Parathyroid adenoma (tissue), 2 donors: Measurements from ENCODE around the gene PTPRZ1.

Experiments
- H2AFZ ChIP-seq: fragments of 300-600 bp; sonication (generic); one replicate; pipeline ENCODE4 v1.7.0; 2017; ENCODE audit warnings: antibody characterized with exemption, mild to moderate bottlenecking
- H3K27ac ChIP-seq: fragments of 300-600 bp; sonication (generic); one replicate; pipeline ENCODE4 v1.7.0; 2017
- H3K27me3 ChIP-seq: fragments of 300-600 bp; sonication (generic); one replicate; pipeline ENCODE4 v1.7.0; 2017; ENCODE audit warnings: low read length; ENCODE audit not compliant: control insufficient read depth, insufficient read depth
- H3K36me3 ChIP-seq: fragments of 300-600 bp; sonication (generic); one replicate; pipeline ENCODE4 v1.7.0; 2017; ENCODE audit warnings: low read length; ENCODE audit not compliant: control insufficient read depth, insufficient read depth
- H3K4me1 ChIP-seq: fragments of 300-600 bp; sonication (generic); one replicate; pipeline ENCODE4 v1.7.0; 2017; ENCODE audit warnings: control low read depth
- H3K4me2 ChIP-seq: fragments of 300-600 bp; sonication (generic); one replicate; pipeline ENCODE4 v1.7.0; 2017; ENCODE audit warnings: low read length
- H3K4me3 ChIP-seq: fragments of 300-600 bp; sonication (generic); one replicate; pipeline ENCODE4 v1.7.0; 2017; ENCODE audit warnings: low read depth, low read length
- H3K79me2 ChIP-seq: fragments of 300-600 bp; sonication (generic); one replicate; pipeline ENCODE4 v1.7.0; 2017; ENCODE audit warnings: control low read depth
- H3K9ac ChIP-seq: fragments of 300-600 bp; sonication (generic); one replicate; pipeline ENCODE4 v1.7.0; 2017; ENCODE audit warnings: mild to moderate bottlenecking
- H3K9me3 ChIP-seq: fragments of 300-600 bp; sonication (generic); one replicate; pipeline ENCODE4 v1.7.0; 2017; ENCODE audit warnings: low read length; ENCODE audit not compliant: control insufficient read depth
- TF ChIP-seq, protein P1 (sequence below): fragments of 300-600 bp; sonication (generic); IDR thresholded peaks from one replicate; pipeline ENCODE4 v1.7.0; 2017; ENCODE audit warnings: antibody characterized with exemption, mild to moderate bottlenecking
- donor health status: primary hyperparathyroidism.

PTPRZ1 gene

DNA sequence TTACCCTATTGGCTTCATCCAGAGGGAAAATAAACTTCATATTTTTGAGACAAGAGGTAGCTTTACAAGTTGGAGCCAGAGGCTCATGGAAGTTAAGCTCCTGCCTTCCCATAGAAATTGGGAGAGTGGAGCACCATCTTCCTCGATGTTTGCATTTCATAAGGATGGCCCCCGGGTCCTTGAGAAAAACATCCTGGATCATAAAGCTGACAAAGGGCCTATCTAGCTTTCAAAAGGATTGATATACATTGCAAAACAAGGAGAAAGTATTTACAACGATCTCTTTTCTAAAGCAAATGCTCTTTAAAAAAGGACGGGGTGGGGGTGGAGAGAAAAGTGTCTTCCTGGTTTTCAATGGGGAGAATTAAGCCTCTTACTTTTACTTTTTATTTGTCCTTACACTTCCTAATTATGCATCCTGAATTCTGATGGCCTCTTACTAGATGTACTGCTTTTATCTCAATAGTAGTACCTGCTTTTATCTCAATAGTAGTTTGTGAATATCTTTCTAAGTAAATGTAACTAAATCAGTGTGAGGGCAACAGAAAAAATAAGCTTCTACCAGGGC, 65.6 kb downstream of the PTPRZ1 start:
- Histone ChIP-seq H3K4me3 (no peak overlapping the region), H3K27ac (no peak overlapping the region), H3K9me3 (no peaks in the 10 kb centered on the region), H3K36me3 (no peaks in the 10 kb centered on the region), H3K79me2 (no peaks in the 10 kb centered on the region), H3K9ac (no peak overlapping the region), H3K4me1 (no peaks in the 10 kb centered on the region), H2AFZ (no peak overlapping the region), H3K27me3 (no peaks in the 10 kb centered on the region), H3K4me2 (no peak overlapping the region)
- TF ChIP-seq, protein P1, sequence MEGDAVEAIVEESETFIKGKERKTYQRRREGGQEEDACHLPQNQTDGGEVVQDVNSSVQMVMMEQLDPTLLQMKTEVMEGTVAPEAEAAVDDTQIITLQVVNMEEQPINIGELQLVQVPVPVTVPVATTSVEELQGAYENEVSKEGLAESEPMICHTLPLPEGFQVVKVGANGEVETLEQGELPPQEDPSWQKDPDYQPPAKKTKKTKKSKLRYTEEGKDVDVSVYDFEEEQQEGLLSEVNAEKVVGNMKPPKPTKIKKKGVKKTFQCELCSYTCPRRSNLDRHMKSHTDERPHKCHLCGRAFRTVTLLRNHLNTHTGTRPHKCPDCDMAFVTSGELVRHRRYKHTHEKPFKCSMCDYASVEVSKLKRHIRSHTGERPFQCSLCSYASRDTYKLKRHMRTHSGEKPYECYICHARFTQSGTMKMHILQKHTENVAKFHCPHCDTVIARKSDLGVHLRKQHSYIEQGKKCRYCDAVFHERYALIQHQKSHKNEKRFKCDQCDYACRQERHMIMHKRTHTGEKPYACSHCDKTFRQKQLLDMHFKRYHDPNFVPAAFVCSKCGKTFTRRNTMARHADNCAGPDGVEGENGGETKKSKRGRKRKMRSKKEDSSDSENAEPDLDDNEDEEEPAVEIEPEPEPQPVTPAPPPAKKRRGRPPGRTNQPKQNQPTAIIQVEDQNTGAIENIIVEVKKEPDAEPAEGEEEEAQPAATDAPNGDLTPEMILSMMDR, result no peak

DNA sequence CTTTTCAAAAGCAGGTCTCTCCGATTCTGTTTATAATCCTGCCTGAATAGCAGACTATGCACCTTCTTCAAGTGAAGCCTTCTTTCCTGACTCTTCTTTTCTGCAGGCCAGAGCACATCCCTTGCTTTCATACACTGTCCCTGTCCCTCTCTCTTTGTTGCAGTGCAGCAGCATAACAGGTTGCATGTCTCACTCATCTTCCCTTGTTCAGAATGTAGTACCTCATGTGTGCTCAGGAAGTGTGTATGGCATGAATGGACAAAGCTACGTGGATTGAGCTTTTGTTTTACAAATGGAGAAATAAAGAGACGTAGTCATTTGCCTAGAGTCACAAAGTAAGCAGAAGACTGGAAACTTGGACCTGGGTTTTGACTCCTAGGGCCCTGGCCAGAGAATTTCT, 68.0 kb downstream of the PTPRZ1 start:
- TF ChIP-seq, protein P1, result no peak
- no peaks in the 10 kb centered on the region for H3K9me3 ChIP-seq
- no peaks in the 10 kb centered on the region for H3K79me2 ChIP-seq
- H3K4me1 ChIP-seq, result no peaks in the 10 kb centered on the region
- H3K27ac ChIP-seq, result no peak overlapping the region
- no peak overlapping the region for H2AFZ ChIP-seq
- H3K4me2 ChIP-seq, result no peak overlapping the region
- no peaks in the 10 kb centered on the region for H3K36me3 ChIP-seq
- no peak overlapping the region for H3K4me3 ChIP-seq
- H3K27me3 ChIP-seq, result no peaks in the 10 kb centered on the region
- H3K9ac ChIP-seq, result no peak overlapping the region

DNA sequence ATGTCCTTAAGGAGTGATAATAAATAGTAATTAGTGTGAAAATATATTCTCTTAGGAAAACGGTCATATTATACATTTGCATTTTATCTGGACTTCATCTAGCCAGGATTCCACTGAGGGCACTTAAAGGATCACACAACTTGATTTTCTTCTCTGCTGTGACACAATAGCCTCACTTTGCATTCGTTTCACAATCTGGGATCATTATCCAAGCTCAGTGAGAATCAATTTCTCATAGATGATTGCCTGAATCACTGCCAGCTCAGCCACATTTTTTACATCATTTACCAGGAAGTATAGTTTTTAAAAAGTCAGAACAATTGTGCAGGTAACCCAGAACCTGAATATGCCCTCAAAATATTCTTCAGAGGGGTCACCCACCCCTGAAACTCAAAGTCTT, 68.9 kb downstream of the PTPRZ1 start:
- Histone ChIP-seq H3K9ac (no peak overlapping the region), H3K79me2 (no peaks in the 10 kb centered on the region), H2AFZ (no peak overlapping the region), H3K4me3 (no peak overlapping the region), H3K4me2 (no peak overlapping the region), H3K36me3 (no peaks in the 10 kb centered on the region), H3K27me3 (no peaks in the 10 kb centered on the region), H3K4me1 (no peaks in the 10 kb centered on the region), H3K27ac (no peak overlapping the region), H3K9me3 (no peaks in the 10 kb centered on the region)
- TF ChIP-seq, protein P1, result no peak

DNA sequence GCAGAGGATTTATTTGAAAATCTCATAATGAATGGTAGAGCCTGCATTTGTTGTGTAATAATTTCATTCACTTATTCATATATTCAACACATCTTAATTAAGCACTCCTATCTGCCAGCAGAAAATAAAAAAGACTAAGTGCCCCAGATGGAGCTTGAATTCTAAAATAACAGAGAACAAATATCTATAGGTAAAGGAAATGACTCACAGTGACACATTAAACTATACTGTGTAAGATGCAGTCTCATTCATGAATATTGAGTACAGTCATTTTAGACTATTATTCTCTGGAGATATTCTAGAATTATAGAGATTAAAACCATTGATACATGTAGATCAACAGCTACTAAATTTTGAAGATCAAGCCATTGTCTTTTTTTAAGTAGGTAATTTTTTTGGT, 72.1 kb downstream of the PTPRZ1 start:
- Histone ChIP-seq H3K27me3 (no peaks in the 10 kb centered on the region), H3K79me2 (no peaks in the 10 kb centered on the region), H3K4me3 (no peak overlapping the region), H3K27ac (no peak overlapping the region), H3K4me1 (no peaks in the 10 kb centered on the region), H3K4me2 (no peak overlapping the region), H3K9me3 (no peaks in the 10 kb centered on the region), H3K9ac (no peak overlapping the region), H3K36me3 (no peaks in the 10 kb centered on the region), H2AFZ (no peak overlapping the region)
- TF ChIP-seq, protein P1, result no peak

DNA sequence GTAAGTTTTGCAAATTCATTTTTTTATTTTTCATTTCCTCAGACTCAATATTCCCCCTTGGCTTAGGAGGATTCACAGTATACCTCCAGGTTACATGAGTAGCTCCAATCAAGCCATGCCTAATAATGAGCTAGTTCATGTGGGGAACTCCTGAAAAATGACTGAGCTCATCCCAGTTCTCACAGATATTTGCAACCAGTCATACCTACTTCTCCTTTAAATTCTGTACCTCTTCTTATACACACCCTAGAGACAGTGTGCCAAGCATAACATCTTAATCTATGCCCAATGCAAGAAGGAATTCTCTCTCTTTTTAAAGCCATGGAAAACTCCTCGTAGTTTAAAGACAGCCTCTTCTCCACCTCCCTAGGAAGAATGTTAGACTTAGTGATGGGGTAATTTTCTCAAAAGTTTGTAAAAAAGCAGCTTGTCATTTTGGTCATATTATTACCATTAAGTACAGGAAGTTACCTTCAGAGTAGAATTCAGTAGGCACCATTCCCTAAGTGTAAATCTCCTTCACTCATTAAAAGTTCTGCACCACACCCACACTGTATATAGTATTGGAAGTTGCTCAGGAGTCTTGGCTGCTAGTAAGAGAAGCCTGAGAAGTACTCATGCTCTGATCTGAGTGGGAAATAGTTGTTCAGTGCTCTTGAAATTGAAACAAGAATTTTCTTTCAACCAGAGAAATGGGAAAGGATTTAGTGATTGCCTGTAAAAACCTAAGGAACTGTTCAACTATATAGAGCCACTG, 72.7 kb downstream of the PTPRZ1 start:
- Histone ChIP-seq H3K79me2 (no peaks in the 10 kb centered on the region), H3K4me3 (no peak overlapping the region), H3K9me3 (no peaks in the 10 kb centered on the region), H2AFZ (no peak overlapping the region), H3K27me3 (no peaks in the 10 kb centered on the region), H3K27ac (no peak overlapping the region), H3K36me3 (no peaks in the 10 kb centered on the region), H3K4me1 (no peaks in the 10 kb centered on the region), H3K9ac (no peak overlapping the region), H3K4me2 (no peak overlapping the region)
- TF ChIP-seq, protein P1, result no peak
